B cell (primary cell): Measurements from ENCODE around the gene WRAP73.

ENCODE experiments used
- EZH2 ChIP-seq: IDR thresholded peaks from 2 replicates; pipeline ENCODE4 v1.6.1; 2012; ENCODE audit warnings: borderline replicate concordance, low read depth, mild to moderate bottlenecking, moderate library complexity, low read length; ENCODE audit not compliant: insufficient read depth, poor library complexity, severe bottlenecking
- TF ChIP-seq, protein P1 (sequence below): fragments of 200-600 bp; IDR thresholded peaks from one replicate; pipeline ENCODE4 v1.8.0; 2022; ENCODE audit warnings: antibody characterized with exemption, mild to moderate bottlenecking

DNA sequence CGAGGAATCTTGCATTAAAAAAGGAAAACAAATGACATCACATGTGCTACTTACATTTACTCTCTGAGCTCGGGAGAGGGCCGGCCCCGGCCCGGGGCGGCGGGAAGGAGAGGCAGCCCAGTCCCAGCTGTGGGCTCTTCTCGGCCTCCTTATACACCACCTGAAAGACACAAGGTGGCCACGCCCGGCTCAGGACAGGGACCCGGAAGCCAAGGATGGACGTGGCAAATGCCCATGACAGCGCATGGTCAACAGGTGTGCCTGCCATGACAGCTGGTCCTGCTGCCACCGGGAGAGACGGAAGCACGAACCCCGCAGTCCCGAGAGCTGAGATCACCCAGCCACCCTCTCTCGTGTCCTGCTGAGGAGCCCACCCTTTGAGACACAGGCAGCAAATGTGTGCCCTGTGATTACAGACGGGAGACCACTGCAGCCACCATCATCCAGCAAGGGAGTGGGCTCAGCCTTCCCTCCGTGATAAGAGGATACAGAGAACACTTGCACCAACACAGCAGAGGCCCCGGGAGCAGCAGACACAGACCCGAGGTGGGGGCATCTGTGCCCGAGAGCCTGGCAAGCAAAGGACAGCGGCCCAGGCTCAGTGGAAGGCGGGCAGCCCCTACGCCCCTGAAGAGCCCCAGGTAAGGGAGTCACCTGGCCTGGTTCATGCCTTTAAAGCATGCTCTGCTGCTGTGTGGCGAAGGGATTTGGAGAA lies 16.4 kb downstream of the WRAP73 start:
- TF ChIP-seq, protein P1, sequence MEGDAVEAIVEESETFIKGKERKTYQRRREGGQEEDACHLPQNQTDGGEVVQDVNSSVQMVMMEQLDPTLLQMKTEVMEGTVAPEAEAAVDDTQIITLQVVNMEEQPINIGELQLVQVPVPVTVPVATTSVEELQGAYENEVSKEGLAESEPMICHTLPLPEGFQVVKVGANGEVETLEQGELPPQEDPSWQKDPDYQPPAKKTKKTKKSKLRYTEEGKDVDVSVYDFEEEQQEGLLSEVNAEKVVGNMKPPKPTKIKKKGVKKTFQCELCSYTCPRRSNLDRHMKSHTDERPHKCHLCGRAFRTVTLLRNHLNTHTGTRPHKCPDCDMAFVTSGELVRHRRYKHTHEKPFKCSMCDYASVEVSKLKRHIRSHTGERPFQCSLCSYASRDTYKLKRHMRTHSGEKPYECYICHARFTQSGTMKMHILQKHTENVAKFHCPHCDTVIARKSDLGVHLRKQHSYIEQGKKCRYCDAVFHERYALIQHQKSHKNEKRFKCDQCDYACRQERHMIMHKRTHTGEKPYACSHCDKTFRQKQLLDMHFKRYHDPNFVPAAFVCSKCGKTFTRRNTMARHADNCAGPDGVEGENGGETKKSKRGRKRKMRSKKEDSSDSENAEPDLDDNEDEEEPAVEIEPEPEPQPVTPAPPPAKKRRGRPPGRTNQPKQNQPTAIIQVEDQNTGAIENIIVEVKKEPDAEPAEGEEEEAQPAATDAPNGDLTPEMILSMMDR = no peak
- no peak for TF ChIP-seq EZH2
